Stimulated activated CD4-positive, alpha-beta T cell treated with anti-CD3 and anti-CD28 coated beads, Interleukin-2, amount 100 ng/mL, for 48 hours (primary cell): ENCODE results near the gene CTXND2.
"Not testable (repeated sequence)": the region's sequence is repeated elsewhere in the genome, so short reads cannot be mapped to it uniquely, and the experiment has no call there.

Experiments
- DNase-seq, 2 donors: peaks; one replicate each; pipeline ENCODE4 v3.0.0-alpha.2; 2020

Gene CTXND2

DNA sequence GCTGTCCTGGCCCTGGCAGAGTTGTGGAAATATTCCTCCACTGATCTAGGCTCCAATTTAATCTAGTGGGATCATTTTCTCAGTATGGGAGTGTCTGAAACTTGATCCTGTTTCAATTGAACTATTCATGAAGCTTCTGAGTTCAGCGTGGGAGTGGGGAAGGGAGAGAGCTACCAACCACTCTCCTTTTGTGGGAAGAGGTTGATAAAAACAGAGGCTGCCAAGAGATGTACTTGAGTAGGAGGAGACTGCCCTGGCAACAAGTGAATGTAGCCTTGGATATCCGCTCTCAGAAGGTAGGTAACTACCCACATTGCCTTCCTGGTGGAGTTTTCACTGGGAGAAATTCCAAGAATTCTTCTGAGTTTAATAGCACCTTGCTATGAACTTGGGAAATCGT, at the start of gene CTXND2:
Gene CTXND2, plus strand, starts transcription at position 119 of the 400 bp plus-strand sequence. CDS start 25,179 bp downstream, outside the sequence.
- DNase-seq, result no peak

DNA sequence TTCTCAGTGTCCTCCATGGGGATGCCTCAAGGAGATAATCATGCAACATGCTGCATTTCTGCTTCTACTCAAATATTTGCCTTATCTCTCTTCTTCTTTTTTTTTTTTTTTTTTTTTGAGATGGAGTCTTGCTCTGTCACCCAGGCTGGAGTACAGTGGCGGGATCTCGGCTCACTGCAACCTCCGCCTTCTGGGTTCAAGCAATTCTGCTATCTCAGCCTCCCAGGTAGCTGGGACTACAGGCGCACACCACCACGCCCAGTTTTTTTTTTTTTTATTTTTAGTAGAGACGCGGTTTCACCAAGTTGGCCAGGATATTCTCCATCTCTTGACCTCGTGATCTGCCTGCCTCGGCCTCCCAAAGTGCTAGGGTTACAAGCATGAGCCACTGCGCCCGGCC, 46.1 kb upstream of the CTXND2 start:
- not testable (repeated sequence) for DNase-seq

DNA sequence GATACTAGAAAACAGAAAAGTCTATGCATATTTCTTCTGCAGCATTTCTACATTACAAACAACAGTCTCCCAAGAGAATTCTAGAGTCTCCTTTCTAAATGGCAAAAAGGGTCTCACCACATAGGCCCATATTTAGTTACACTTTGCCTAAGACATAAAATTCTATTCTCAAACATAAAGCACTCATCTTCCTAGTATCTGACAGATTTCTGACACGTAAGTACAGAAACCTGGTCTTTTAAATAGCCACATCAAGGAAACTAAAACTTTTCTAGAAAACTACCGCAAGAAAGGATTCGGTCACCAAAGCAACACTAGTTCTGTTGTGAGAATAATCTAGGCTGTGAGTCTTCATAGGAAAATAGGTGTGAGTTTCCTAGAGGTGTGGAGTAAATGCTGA, 45.3 kb upstream of the CTXND2 start:
- DNase-seq, result no peak

DNA sequence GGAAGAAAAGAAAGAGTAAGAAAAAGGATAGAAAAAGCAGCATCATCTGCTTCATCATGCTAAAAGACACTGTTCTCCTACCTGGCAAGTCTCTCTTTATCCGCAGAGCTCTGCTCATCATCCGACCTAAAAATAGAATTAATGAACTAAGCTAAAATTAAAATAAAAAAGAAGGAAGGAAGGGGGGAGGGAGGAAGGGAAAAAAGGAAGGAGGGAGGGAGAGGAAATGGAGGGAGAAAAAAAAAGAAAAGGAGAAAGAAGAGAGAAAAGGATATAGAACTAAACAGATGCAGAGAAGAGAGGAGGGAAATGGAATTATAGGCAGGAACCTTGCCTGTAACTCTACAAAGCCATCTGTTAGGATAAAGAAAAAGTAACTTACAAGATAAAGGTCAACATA, 44.6 kb upstream of the CTXND2 start:
- DNase-seq, result no peak

DNA sequence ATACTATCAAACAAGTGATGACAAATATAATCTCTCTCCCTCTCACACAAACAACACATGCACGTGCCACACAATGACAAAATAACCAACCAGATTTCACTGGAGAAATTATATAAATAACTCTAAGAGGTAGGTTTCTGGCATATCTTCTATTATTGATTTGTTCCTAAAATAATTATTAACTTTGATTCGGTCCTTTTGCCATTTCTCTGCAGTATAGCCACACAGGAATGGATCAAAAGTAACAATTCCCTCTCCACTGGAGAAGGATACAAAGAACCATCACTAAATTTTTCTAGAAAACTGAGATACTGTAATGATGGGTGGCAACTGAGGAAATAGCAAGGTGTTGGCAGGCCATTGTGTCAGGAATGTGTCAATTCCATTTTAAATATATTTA, 44.0 kb upstream of the CTXND2 start:
- no peak for DNase-seq

DNA sequence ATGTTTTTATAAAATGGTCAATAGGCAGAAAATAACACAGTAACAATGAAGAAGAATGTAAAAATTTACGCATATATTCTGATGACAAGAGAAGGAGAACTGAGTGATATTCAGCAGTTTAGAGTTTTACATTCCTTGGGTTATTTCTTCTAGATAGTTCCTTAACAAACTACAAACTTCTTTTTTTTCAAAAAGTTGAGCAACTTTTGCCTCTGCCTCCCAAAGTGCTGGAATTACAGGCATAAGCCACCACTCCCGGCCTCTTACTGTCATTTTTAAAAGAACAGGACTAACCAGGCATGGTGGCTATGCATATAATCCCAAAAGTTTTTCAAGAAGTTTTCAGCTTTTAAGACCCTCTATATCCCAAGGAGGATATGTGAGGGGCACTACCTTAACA, 43.5 kb upstream of the CTXND2 start:
- no peak for DNase-seq

DNA sequence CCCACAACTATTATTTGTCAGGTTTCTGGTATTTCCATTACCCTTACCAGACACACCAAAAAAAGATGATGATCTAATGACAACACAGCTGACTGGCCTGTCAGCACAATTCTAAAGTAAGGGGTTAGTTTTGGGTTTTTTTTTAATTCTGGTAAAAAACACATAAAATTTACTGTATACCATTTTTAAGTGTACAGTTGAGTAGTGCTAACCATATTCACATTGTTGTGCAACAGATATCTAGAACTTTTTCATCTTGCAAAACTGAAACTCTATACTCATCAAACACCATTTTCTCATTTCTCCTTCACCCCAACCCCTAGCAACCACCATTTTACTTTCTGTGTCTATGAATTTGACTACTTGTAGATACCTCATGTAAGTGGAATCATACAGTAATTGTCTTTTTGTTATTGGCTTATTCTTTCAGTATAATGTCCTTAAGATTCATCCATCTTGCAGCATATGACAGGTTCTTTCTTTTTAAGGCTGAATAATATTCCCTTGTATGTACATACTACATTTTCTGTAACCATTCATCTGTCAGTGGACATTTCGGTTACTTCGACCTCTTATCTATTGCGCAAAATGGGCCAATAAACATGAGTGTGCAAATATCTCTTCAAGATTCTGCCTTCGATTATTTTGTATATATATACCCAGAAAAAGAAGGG, 40.3 kb upstream of the CTXND2 start:
- no peak for DNase-seq

DNA sequence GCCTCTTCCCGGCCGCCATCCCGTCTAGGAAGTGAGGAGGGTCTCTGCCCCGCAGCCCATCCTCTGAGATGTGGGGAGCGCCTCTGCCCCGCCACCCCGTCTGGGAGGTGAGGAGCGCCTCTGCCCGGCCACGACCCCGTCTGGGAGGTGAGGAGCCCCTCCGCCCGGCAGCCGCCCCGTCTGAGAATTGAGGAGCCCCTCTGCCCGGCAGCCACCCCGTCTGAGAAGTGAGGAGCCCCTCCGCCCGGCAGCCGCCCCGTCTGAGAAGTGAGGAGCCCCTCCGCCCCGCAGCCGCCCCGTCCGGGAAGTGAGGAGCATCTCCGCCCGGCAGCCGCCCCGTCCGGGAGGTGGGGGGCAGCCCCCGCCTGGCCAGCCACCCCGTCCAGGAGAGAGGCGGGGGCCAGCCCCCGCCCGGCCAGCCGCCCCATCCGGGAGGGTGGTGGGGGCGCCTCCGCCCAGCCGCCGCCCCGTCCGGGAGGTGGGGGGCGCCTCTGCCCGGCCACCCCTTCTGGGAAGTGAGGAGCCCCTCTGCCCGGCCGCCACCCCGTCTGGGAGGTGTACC, 36.1 kb upstream of the CTXND2 start:
- not testable (repeated sequence) for DNase-seq

DNA sequence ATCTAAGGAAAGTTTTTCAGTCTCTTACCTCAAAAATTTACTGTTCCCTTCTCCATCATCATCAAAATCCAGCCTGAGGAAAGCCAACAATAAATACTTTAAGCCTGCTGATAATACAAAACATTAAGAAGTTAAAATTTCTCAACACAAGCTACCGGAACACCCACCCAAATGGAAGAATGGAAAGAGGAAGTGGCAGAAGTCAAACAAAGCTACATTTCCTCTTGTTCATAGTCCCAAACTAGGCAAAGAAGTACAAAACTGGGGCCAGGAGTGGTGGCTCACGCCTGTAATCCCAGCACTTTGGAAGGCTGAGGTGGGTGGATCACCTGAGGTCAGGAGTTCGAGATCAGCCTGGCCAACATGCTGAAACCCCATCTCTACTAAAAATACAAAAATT, 34.2 kb upstream of the CTXND2 start:
- DNase-seq, result not testable (repeated sequence)

DNA sequence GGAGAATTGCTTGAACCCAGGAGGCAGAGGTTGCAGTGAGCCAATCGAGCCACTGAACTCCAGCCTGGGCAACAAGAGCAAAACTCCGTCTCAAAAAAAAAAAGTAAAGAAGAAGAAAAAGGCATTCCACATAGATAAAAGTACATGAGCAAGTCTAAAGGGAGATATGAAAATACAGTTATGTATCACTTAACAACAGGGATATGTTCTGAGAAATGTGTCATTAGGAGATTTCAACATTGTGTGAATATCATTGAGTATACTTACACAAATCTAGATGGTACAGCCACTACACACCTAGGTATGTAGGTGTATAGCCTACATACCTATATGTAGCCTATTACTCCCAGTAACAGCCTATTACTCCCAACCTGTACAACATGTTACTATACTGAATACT, 23.2 kb upstream of the CTXND2 start:
- DNase-seq, result no peak

DNA sequence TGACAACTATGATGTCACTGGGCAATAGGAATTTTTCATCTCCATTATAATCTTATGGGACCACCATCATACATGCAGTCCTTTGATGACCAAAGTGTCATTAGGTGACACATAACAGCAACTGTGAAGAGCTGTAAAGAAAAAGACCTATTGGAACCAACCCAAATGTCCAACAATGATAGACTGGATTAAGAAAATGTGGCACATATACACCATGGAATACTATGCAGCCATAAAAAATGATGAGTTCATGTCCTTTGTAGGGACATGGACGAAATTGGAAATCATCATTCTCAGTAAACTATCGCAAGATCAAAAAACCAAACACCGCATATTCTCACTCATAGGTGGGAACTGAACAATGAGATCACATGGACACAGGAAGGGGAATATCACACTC, 22.7 kb upstream of the CTXND2 start:
- DNase-seq, result not testable (repeated sequence)

DNA sequence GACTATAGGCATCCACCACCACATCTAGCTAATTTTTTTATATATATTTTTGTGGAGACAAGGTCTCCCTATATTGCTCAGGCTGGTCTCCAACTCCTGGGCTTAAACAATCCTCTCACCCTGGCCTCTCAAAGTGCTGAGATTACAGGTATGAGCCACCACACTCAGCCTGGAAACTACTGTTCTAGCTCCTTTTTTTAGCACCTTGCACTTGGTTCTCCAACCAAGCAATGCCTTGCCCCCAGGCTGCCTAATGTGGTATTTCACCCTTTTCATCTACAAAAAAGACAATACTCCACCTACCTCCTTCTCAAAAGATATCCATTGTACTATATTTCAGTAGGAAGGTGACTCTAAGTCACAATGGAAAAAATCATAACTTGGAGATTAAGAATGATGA, 17.3 kb upstream of the CTXND2 start:
- DNase-seq, result no peak

DNA sequence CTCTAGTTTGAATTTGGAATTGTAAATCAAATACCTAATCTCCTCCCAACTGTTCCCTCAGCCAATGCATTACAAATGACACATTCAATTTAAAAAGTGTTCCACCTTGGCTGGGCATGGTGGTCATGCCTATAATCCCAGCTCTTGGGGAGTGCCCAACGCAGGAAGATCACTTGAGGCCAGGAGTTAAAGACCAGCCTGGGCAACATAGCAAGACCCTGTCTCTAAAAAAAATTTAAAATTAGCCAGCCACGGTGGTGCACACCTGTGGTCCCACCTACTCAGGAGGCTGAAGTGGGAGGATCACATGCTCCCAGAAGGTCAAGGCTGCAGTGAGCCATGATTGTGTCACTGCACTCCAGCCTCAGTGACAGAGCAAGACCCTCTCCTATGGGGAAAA, 14.4 kb upstream of the CTXND2 start:
- DNase-seq, result no peak

DNA sequence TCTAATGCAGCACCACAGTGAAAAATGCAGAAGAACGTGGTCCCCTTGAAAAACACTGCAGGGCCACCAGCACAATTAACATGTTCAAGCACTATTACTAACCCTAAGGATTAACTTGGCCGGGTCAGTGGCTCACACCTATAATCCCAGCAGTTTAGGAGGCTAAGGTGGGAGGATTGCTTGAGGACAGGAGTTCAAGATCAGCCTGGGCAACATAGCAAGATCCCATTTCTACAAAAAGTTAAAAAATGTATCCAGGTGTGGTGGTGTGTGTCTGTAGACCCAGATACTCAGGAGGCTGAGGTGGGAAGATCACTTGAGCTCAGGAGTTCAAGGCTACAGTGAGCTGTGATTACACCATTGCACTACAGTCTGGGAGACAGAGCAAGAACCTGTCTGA, 13.4 kb upstream of the CTXND2 start:
- no peak for DNase-seq

DNA sequence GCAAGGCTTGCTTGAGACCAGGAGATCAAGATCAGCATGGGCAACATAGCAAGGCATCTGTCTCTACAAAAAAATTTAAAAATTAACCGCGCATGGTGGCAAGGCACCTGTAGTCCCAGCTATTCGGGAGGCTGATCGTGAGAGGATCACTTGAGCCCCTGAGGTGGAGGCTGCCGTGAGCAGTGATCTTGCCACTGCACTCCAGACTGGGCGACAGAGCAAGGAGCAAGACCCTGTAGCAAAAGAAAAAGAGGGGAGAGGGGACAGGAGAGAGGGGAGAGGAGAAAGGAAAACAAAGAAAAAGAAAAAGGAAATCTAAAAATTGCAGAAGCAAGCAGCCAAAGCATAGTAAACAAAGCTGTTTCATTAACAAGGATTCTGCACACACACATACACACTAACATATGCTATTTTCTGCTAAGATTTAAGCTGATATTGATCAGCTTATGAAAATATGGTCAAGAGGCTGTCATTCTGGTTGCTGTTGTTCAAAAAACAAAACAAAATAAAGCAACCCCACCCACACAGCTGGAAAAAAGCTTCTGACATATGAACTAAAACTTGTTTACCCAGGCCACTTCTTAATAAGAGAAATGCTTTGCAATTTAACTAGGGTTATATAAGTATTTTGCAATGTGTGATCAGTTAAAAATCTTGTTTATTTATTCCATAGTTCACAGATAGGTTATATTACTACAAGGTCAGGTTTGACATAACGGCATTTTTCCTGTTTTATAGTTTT, 12.3 kb upstream of the CTXND2 start:
- DNase-seq, result no peak

DNA sequence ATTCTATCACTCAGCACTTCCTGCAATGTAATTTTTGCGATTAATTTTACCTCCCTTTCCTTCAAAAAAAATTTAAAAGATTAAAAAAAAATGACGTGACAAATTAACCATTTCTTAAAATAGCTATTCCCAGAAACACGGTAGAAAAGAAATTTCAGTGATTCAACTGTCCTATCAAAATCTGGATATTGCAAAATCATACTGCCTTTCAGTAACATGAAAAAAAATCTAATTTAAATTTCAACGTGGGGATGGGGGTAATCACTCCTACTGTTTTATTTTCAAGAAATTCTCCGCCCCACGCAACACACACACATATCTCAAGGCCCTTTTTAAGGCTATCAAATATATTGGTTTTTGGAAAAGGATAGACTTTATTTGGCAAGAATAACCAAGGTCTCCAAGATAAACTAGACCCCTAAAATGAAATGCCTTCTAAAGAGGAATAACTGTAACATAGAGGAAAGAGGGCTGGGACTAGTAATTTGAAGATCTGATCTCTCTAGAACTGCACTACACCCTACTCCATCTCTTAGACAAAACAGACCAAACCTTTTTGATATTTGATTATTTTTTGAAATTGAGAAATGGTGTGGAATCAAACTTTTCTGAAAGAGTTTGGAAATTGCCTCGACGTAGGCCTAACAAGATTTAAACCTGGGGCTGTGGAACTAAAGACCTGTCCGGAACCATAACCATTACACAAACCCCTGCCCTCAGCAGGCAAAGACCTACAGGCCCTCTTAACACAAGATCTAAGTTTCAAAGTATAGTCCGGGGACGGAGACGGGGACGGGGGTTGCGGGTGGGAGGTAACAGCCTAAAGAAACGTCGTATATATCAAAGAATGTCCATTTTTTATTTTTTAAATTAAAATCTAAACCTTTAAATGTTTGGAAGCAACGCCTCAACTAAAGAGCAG, 11.5 kb upstream of the CTXND2 start:
- no peak for DNase-seq

DNA sequence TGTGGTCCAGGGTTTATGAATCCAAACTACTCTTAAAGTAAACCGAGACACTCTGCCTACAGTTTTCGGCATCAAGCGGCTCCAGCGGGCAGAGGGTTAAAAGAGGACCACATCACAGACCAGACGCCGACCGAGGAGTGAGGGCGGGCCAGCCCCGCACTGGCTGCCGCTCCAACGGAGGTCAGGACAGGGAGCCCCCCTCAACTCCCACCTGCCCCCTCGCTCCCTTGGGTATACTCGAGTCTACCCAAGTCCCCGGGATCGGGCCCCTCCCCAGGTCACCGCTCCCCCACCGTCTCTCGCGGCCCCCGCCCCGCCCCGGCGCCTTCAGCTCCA, 10.8 kb upstream of the CTXND2 start:
- peak in 1 of 2 donors; percentile 47 for DNase-seq

DNA sequence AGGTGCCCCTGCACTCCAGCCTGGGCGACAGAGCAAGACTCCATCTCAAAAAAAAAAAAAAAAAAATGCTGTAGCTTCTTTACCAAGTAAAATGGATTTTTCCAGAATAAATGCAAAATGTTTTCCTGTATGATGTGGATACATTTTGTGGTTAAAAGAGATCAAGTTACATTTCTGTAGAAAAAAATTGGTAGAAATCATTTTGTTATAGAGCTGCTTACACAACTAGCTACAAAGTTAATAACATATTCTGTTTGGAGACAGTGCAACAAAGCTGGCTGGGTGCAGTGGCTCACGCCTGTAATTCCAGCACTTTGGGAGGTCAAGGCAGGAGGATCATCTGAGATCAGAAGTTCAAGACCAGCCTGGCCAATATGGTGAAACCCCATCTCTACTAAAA, 8.0 kb upstream of the CTXND2 start:
- not testable (repeated sequence) for DNase-seq

DNA sequence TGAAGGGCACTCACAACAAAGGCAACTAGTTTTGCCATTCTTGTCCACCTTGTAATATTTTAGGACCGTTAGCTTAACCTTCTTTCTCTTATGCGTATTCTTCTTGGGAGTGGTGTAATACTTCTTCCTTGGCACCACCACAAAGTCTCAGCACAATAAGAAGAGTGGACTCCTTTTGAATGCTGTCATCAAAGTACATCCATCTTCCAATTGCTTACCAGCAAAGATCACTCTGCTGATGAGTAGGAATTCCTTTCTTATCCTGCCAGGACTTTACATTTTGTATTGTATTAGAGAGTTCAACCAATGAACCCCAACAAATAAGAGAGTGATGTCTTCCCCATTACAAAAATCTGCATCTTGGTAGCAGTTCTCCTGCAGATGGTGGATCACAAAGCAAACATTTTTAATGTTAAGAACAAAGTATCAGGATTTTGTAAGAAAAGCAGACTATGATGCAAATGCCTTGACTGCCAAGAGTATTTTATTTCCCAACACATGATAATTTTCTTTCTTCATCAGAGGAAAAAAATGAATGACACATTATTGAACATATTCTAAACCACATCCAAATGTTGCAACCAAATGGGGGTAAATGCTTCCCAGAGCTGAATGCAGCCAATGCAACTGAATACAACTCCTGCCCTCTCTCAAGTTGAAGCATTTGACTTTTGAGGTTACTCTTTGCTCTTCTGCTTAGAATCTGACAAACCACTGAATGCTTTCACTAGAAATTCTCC, 5.4 kb upstream of the CTXND2 start:
- no peak for DNase-seq

DNA sequence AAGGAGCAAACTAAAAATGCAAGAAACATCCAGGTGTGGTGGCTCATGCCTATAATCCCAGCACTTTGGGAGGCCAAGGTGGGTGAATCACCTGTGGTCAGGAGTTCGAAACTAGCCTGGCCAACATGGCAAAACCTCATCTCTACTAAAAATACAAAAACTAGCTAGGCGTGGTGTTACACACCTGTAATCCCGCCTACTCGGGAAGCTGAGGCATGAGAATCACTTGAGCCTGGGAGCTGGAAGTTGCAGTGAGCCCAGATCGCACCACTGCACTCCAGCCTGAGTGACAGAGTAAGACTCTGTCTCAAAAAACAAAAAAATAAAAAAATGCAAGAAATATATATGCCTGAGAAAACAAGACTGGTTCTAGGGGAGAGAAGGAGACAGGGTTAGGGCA, 3.8 kb upstream of the CTXND2 start:
- DNase-seq, result not testable (repeated sequence)

DNA sequence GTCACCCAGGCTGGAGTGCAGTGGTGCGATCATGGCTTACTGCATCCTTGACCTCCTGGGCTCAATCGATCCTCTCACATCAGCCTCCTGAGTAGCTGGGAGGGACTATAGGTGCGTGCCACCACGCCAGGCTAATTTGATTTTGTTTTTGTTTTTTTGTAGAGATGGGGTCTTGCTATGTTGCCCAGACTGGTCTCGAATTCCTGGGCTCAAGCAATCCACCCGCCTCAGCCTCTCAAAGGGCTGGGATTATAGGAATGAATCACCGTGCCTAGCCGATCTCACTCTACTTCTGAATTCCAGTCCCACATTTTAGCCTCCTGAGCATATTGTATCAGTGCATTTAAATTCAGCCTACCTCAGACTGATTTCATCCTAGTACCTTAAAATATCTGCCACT, 1.8 kb downstream of the CTXND2 start:
- DNase-seq, result no peak

DNA sequence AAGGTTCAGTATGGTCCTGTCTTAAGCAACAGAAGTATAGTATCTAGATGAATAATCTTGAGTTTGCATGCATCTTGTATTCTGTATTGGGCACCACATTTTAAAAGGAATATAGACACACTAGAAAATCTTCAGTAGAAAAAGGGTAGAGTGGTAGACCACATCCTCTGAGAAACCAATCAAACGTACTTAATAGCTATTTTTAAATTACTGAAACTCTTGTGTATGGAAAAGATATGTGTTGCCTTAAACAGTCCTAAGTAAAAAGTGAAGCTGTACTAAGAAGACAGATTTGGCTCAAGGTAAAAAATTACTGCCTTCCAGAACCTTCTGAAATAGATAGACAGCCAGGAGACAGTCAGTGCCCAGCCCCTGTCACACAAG, 3.1 kb downstream of the CTXND2 start:
- DNase-seq, result no peak
